SK-N-SH (cell line): ENCODE results near the gene OXA1L. TPM values are rescaled to one million over a fixed set of nuclear protein-coding genes. Genes with fewer than 3 reads are reported as not detected.
A peak's percentile ranks its signal among the peaks of the same experiment; 100 is the strongest.

Experiments
- CTCF ChIA-PET: fragments of 300-600, 350-600 bp; formaldehyde crosslinking; extraction: SDS; loops from one replicate; lab custom pipeline; 2021; lab: Yijun Ruan, JAX
- POLR2A ChIA-PET: fragments of 350-600 bp; sonication (Branson Sonifier 250); formaldehyde crosslinking; extraction: SDS; loops from one replicate; lab custom pipeline; 2020; ENCODE audit warnings: antibody characterized with exemption, inconsistent platforms; lab: Yijun Ruan, JAX
- DNase-seq: peaks from one replicate; pipeline ENCODE4 v3.0.0; 2012
- H2AFZ ChIP-seq: fragments of 200-600 bp; sonication (generic); 2 replicates; pipeline ENCODE4 v1.8.1; 2016; ENCODE audit warnings: antibody characterized with exemption, mild to moderate bottlenecking, low read depth
- H3F3A ChIP-seq: fragments of 200-600 bp; sonication (generic); replicated peaks from 2 replicates; pipeline ENCODE3; 2016; ENCODE audit warnings: antibody characterized with exemption, mild to moderate bottlenecking; ENCODE audit not compliant: insufficient read depth
- H3K27ac ChIP-seq, 2 experiments: fragments of 200-500 bp in 1 of 2; fragments of 200-600 bp in 1 of 2; sonication (Bioruptor generic) in 1 of 2; sonication (generic), shearing (Covaris generic) in 1 of 2; 2 replicates each; pipeline versions ENCODE4 v1.5.1 to v1.6.1; 2014 to 2016; ENCODE audit warnings: low read depth in 2 of 2, inconsistent platforms in 1 of 2, low read length in 1 of 2, mild to moderate bottlenecking in 1 of 2, mixed read lengths in 1 of 2
- H3K27me3 ChIP-seq: fragments of 200-600 bp; sonication (generic), shearing (Covaris generic); 2 replicates; pipeline ENCODE4 v1.6.1; 2016; ENCODE audit warnings: mixed run types; ENCODE audit not compliant: insufficient read depth
- H3K36me3 ChIP-seq, 2 experiments: fragments of 200-500 bp in 1 of 2; fragments of 200-600 bp in 1 of 2; sonication (Bioruptor generic) in 1 of 2; sonication (generic) in 1 of 2; replicated peaks in 1 of 2; 2 replicates each; pipeline versions ENCODE3 to v1.5.1; 2014 to 2016; ENCODE audit warnings: low read length in 1 of 2, mild to moderate bottlenecking in 1 of 2; ENCODE audit not compliant: insufficient read depth in 2 of 2, control insufficient read depth in 1 of 2
- H3K4me1 ChIP-seq, 2 experiments: fragments of 200-500 bp in 1 of 2; fragments of 200-600 bp in 1 of 2; sonication (Bioruptor generic) in 1 of 2; sonication (generic), shearing (Covaris generic) in 1 of 2; 2 replicates each; pipeline versions ENCODE4 v1.5.1 to v1.6.1; 2014 to 2016; ENCODE audit warnings: low read depth in 1 of 2, low read length in 1 of 2, mixed run types in 1 of 2; ENCODE audit not compliant: insufficient read depth in 2 of 2, control insufficient read depth in 1 of 2
- H3K4me2 ChIP-seq: fragments of 200-600 bp; sonication (generic), shearing (Covaris generic); 2 replicates; pipeline ENCODE4 v1.6.1; 2017; ENCODE audit warnings: mixed run types
- H3K4me3 ChIP-seq, 2 experiments: fragments of 200-500 bp in 1 of 2; fragments of 200-600 bp in 1 of 2; sonication (Bioruptor generic) in 1 of 2; sonication (generic), shearing (Covaris generic) in 1 of 2; 2 replicates each; pipeline versions ENCODE4 v1.5.1 to v1.8.1; 2014 to 2016; ENCODE audit warnings: low read depth in 2 of 2, inconsistent platforms in 1 of 2, low read length in 1 of 2, mild to moderate bottlenecking in 1 of 2, mixed read lengths in 1 of 2, moderate library complexity in 1 of 2
- H3K79me2 ChIP-seq: fragments of 200-600 bp; sonication (generic); 2 replicates; pipeline ENCODE4 v1.8.1; 2017; ENCODE audit warnings: mild to moderate bottlenecking; ENCODE audit not compliant: insufficient read depth
- H3K9ac ChIP-seq: fragments of 200-600 bp; sonication (generic); 2 replicates; pipeline ENCODE4 v1.6.1; 2017; ENCODE audit warnings: mixed run types
- H3K9me2 ChIP-seq: fragments of 200-600 bp; sonication (generic); 2 replicates; pipeline ENCODE4 v1.6.1; 2017; ENCODE audit warnings: mixed run types
- H3K9me3 ChIP-seq: fragments of 200-600 bp; sonication (generic); 2 replicates; pipeline ENCODE4 v1.6.1; 2017; ENCODE audit warnings: mixed run types, mild to moderate bottlenecking, moderate library complexity
- H4K20me1 ChIP-seq: fragments of 200-600 bp; sonication (generic); 2 replicates; pipeline ENCODE4 v1.6.1; 2017; ENCODE audit warnings: mild to moderate bottlenecking, mixed run types; ENCODE audit not compliant: insufficient read depth
- EP300 ChIP-seq, 2 experiments: IDR thresholded peaks; 2 replicates each; pipeline versions ENCODE4 v1.4.0 to v1.6.1; 2012; ENCODE audit warnings: borderline replicate concordance in 1 of 2, low read depth in 1 of 2, low read length in 1 of 2
- EZH2phosphoT487 ChIP-seq: fragments of 200-600 bp; sonication (generic); IDR thresholded peaks from 2 replicates; pipeline ENCODE4 v1.6.1; 2017; ENCODE audit warnings: low read depth, mixed run types, mild to moderate bottlenecking, antibody characterized with exemption, moderate library complexity, borderline replicate concordance
- FOSL2 ChIP-seq: IDR thresholded peaks from 2 replicates; pipeline ENCODE4 v1.4.0; 2012; ENCODE audit warnings: low read depth, mild to moderate bottlenecking, moderate library complexity, borderline replicate concordance
- FOXM1 ChIP-seq: IDR thresholded peaks from 2 replicates; pipeline ENCODE4 v1.4.0; 2012; ENCODE audit warnings: low read depth, mild to moderate bottlenecking
- JUND ChIP-seq: IDR thresholded peaks from 2 replicates; pipeline ENCODE4 v1.4.0; 2012
- MAX ChIP-seq: IDR thresholded peaks from 2 replicates; pipeline ENCODE4 v1.4.0; 2012; ENCODE audit warnings: low read depth
- NRF1 ChIP-seq: IDR thresholded peaks from 2 replicates; pipeline ENCODE4 v1.6.1; 2012; ENCODE audit warnings: low read depth, mild to moderate bottlenecking, low read length
- PBX3 ChIP-seq: IDR thresholded peaks from 2 replicates; pipeline ENCODE4; 2012
- POLR2AphosphoS5 ChIP-seq: IDR thresholded peaks from 2 replicates; pipeline ENCODE4 v1.6.1; 2012; ENCODE audit warnings: low read depth, low read length
- RAD21 ChIP-seq: IDR thresholded peaks from 2 replicates; pipeline ENCODE4 v1.6.1; 2012; ENCODE audit warnings: mild to moderate bottlenecking, low read length
- RCOR1 ChIP-seq: fragments of 150-350 bp; IDR thresholded peaks from 2 replicates; pipeline ENCODE4 v1.6.1; 2017; ENCODE audit warnings: antibody characterized with exemption, low read length
- RFX5 ChIP-seq: IDR thresholded peaks from 2 replicates; pipeline ENCODE4 v1.6.1; 2012; ENCODE audit warnings: mild to moderate bottlenecking, improper control_type of control experiment, low read length
- RXRA ChIP-seq: IDR thresholded peaks from 2 replicates; pipeline ENCODE4 v1.4.0; 2012; ENCODE audit warnings: low read depth, mild to moderate bottlenecking, borderline replicate concordance
- TEAD4 ChIP-seq: IDR thresholded peaks from 2 replicates; pipeline ENCODE4 v1.4.0; 2012; ENCODE audit warnings: mild to moderate bottlenecking, borderline replicate concordance; ENCODE audit not compliant: insufficient read depth
- WGBS: methylation state at CpG from one replicate; pipeline ENCODE4 v1.1.6; 2017; ENCODE audit warnings: low lambda C conversion rate; 5-methylcytosine and 5-hydroxymethylcytosine counted together
- polyA plus RNA-seq, 3 experiments: library from polyadenylated mRNA; depleted of rRNA; stranded (reverse); fragments of >200 nt; gene quantifications; 2 replicates each; pipeline ENCODE4 v1.2.3, GENCODE V29; 2012
- TF ChIP-seq, protein P1 (sequence below): IDR thresholded peaks from 2 replicates; pipeline ENCODE4 v1.4.0; 2012; ENCODE audit warnings: low read depth, borderline replicate concordance
- TF ChIP-seq, protein P2 (sequence below): fragments of 150-350 bp; IDR thresholded peaks from 2 replicates; pipeline ENCODE4 v1.6.1; 2016; ENCODE audit warnings: mild to moderate bottlenecking, low read depth, low read length
- TF ChIP-seq, protein P3 (sequence below): fragments of 150-350 bp; IDR thresholded peaks from 2 replicates; pipeline ENCODE4 v1.6.1; 2017; ENCODE audit warnings: antibody characterized with exemption, low read length, low read depth, borderline replicate concordance

OXA1L gene
- polyA plus RNA-seq, 1 of the 3 experiments (the other 2 are of a cell fraction), result 119 TPM

GRCh38 chr14:22791301-22791700 is 24.8 kb downstream of the OXA1L start:
- Histone ChIP-seq H2AFZ (no peak overlapping the region), H3K4me3 (no peak overlapping the region), H3K9me2 (no peaks in the 10 kb centered on the region), H3K79me2 (no peaks in the 10 kb centered on the region), H3K9me3 (no peaks in the 10 kb centered on the region), H3K9ac (no peak overlapping the region), H3K36me3 (no peaks in the 10 kb centered on the region), H3K4me1 (no peaks in the 10 kb centered on the region), H3K27me3 (peaks cover 16% of the 10 kb centered on the region; the same call in 1 of the 2 replicates), H3K4me2 (no peak overlapping the region), H4K20me1 (no peaks in the 10 kb centered on the region), H3F3A (no peaks in the 10 kb centered on the region), H3K27ac (no peak overlapping the region)
- ChIA-PET POLR2A (no interaction called here), CTCF (no interaction called here)
- no peak for TF ChIP-seq RCOR1
- no peak for TF ChIP-seq FOXM1
- TF ChIP-seq, protein P1, sequence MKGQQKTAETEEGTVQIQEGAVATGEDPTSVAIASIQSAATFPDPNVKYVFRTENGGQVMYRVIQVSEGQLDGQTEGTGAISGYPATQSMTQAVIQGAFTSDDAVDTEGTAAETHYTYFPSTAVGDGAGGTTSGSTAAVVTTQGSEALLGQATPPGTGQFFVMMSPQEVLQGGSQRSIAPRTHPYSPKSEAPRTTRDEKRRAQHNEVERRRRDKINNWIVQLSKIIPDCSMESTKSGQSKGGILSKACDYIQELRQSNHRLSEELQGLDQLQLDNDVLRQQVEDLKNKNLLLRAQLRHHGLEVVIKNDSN, result 0 out of 2 replicates have a peak, but pooled peaks have one; percentile 52
- TF ChIP-seq RXRA, result no peak
- no peak for TF ChIP-seq EZH2phosphoT487
- TF ChIP-seq, protein P2, sequence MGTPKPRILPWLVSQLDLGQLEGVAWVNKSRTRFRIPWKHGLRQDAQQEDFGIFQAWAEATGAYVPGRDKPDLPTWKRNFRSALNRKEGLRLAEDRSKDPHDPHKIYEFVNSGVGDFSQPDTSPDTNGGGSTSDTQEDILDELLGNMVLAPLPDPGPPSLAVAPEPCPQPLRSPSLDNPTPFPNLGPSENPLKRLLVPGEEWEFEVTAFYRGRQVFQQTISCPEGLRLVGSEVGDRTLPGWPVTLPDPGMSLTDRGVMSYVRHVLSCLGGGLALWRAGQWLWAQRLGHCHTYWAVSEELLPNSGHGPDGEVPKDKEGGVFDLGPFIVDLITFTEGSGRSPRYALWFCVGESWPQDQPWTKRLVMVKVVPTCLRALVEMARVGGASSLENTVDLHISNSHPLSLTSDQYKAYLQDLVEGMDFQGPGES, result no peak
- TF ChIP-seq JUND, result no peak
- TF ChIP-seq POLR2AphosphoS5, result no peak
- TF ChIP-seq PBX3, result peak; percentile 25; the same call in 1 of the 2 replicates
- TF ChIP-seq RFX5, result no peak
- TF ChIP-seq FOSL2, result no peak
- no peak for TF ChIP-seq RAD21
- TF ChIP-seq NRF1, result no peak
- TF ChIP-seq TEAD4, result no peak
- TF ChIP-seq MAX, result no peak
- no peak for TF ChIP-seq EP300 (IDR thresholded peaks at IDR 0.05; ENCODE audit: borderline replicate concordance in 1 of 2, low read depth in 1 of 2, low read length in 1 of 2)
- TF ChIP-seq, protein P3, sequence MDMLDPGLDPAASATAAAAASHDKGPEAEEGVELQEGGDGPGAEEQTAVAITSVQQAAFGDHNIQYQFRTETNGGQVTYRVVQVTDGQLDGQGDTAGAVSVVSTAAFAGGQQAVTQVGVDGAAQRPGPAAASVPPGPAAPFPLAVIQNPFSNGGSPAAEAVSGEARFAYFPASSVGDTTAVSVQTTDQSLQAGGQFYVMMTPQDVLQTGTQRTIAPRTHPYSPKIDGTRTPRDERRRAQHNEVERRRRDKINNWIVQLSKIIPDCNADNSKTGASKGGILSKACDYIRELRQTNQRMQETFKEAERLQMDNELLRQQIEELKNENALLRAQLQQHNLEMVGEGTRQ, result no peak
- DNase-seq, result no peak
- WGBS, result 27% methylated on average over 3 of the region's 3 CpGs
